Activated CD8-positive, alpha-beta memory T cell treated with anti-CD3 and anti-CD28 coated beads, Interleukin-2, amount 10 ng/mL, durations not matched to agents 7 days and 5 days (primary cell): ENCODE measurements around the gene ROPN1B. TPM values are rescaled to one million over a fixed set of nuclear protein-coding genes. Genes with fewer than 3 reads are reported as not detected.
A peak's percentile ranks its signal among the peaks of the same experiment; 100 is the strongest.
"Not testable (repeated sequence)": the region's sequence is repeated elsewhere in the genome, so short reads cannot be mapped to it uniquely, and the experiment has no call there.

Experiments
- ATAC-seq: fragments of 150-1000 bp; cut with Tn5 transposase; one replicate; pipeline ENCODE4 v1.10.0; 2021; ENCODE audit warnings: moderate library complexity
- CTCF ChIA-PET: fragments of 350-600 bp; sonication (Branson Sonifier 250); formaldehyde crosslinking; loops from one replicate; lab custom pipeline; 2021; ENCODE audit warnings: antibody characterized with exemption; lab: Charles Lee
- DNase-seq: peaks from one replicate; pipeline ENCODE4 v3.0.0-alpha.2; 2020
- H3K27ac Mint-ChIP-seq: one replicate; pipeline ENCODE4 v1.8.0; 2021; ENCODE audit warnings: mild to moderate bottlenecking, mixed read lengths
- H3K27me3 Mint-ChIP-seq: one replicate; pipeline ENCODE4 v1.8.0; 2021; ENCODE audit warnings: mixed read lengths
- H3K36me3 Mint-ChIP-seq: one replicate; pipeline ENCODE4 v1.8.0; 2021; ENCODE audit warnings: mild to moderate bottlenecking, mixed read lengths
- H3K4me1 Mint-ChIP-seq: one replicate; pipeline ENCODE4 v1.8.0; 2021; ENCODE audit warnings: mixed read lengths
- H3K4me3 Mint-ChIP-seq: one replicate; pipeline ENCODE4 v1.8.0; 2021; ENCODE audit warnings: mild to moderate bottlenecking, moderate library complexity, mixed read lengths
- H3K9me3 Mint-ChIP-seq: one replicate; pipeline ENCODE4 v1.8.0; 2022; ENCODE audit warnings: low read depth, mixed read lengths
- total RNA-seq, 2 experiments: library from RNA; stranded (reverse); gene quantifications; one replicate each; pipeline ENCODE4 v1.2.3, GENCODE V29; 2021

The ROPN1B gene
- total RNA-seq, 2 experiments from 2014 or later, result not detected

GRCh38 chr3:125963834-125964233 lies 5.1 kb upstream of the ROPN1B start:
- H3K27ac Mint-ChIP-seq, CTCF ChIA-PET, H3K4me3 Mint-ChIP-seq: not testable (repeated sequence)

GRCh38 chr3:125965505-125965904 lies 3.5 kb upstream of the ROPN1B start:
- peaks cover 20% of the 10 kb centered on the region for H3K27me3 Mint-ChIP-seq
- no peak overlapping the region for H3K4me3 Mint-ChIP-seq
- H3K9me3 Mint-ChIP-seq, result no peaks in the 10 kb centered on the region
- H3K36me3 Mint-ChIP-seq, result no peaks in the 10 kb centered on the region
- no peak for ATAC-seq
- no peak for DNase-seq
- CTCF ChIA-PET, result no interaction called here
- no peak overlapping the region for H3K27ac Mint-ChIP-seq
- no peaks in the 10 kb centered on the region for H3K4me1 Mint-ChIP-seq

More at GRCh38 chr3:125963834-125964233, 5.1 kb upstream of the ROPN1B start:
- H3K4me1 Mint-ChIP-seq, H3K9me3 Mint-ChIP-seq, DNase-seq, ATAC-seq, H3K36me3 Mint-ChIP-seq: not testable (repeated sequence)
- H3K27me3 Mint-ChIP-seq, result peaks cover 14% of the 10 kb centered on the region

GRCh38 chr3:125967156-125967555 lies 1.8 kb upstream of the ROPN1B start:
- H3K9me3 Mint-ChIP-seq, result no peaks in the 10 kb centered on the region

GRCh38 chr3:125968121-125968520 lies 857 bp upstream of the ROPN1B start:
- CTCF ChIA-PET, DNase-seq, H3K36me3 Mint-ChIP-seq, H3K4me3 Mint-ChIP-seq, ATAC-seq, H3K9me3 Mint-ChIP-seq, H3K27ac Mint-ChIP-seq, H3K4me1 Mint-ChIP-seq: not testable (repeated sequence)
- H3K27me3 Mint-ChIP-seq, result peaks cover 38% of the 10 kb centered on the region

More at GRCh38 chr3:125967156-125967555, 1.8 kb upstream of the ROPN1B start:
- H3K27me3 Mint-ChIP-seq, result peaks cover 35% of the 10 kb centered on the region
- no peaks in the 10 kb centered on the region for H3K36me3 Mint-ChIP-seq
- peaks cover 3% of the 10 kb centered on the region for H3K4me1 Mint-ChIP-seq
- ATAC-seq (no peak), DNase-seq (no peak)
- H3K4me3 Mint-ChIP-seq, result no peak overlapping the region
- no peak overlapping the region for H3K27ac Mint-ChIP-seq
- CTCF ChIA-PET, result no interaction called here

GRCh38 chr3:125971997-125972944 lies 3.3 kb downstream of the ROPN1B start:
- DNase-seq (peak; percentile 48), ATAC-seq (peak; percentile 74)
- H3K9me3 Mint-ChIP-seq, H3K27ac Mint-ChIP-seq, H3K4me1 Mint-ChIP-seq, H3K36me3 Mint-ChIP-seq, H3K4me3 Mint-ChIP-seq: not testable (repeated sequence)
- peaks cover 34% of the 10 kb centered on the region for H3K27me3 Mint-ChIP-seq
- CTCF ChIA-PET, result interaction anchor here (0.9 to 1.6 kb wide), 2 partner anchors 43 to 162 kb away, joined by 3 to 5 read pairs; no protein-coding TSS in a partner anchor

GRCh38 chr3:125975245-125976002 lies 6.4 kb downstream of the ROPN1B start:
- H3K9me3 Mint-ChIP-seq, CTCF ChIA-PET, H3K36me3 Mint-ChIP-seq, H3K27ac Mint-ChIP-seq, H3K4me3 Mint-ChIP-seq, DNase-seq, H3K4me1 Mint-ChIP-seq, ATAC-seq: not testable (repeated sequence)
- peaks cover 19% of the 10 kb centered on the region for H3K27me3 Mint-ChIP-seq

GRCh38 chr3:125976003-125976390 lies 7.0 kb downstream of the ROPN1B start:
- H3K27me3 Mint-ChIP-seq, result peaks cover 13% of the 10 kb centered on the region
- CTCF ChIA-PET, H3K27ac Mint-ChIP-seq, ATAC-seq, H3K4me3 Mint-ChIP-seq, H3K4me1 Mint-ChIP-seq, H3K36me3 Mint-ChIP-seq, DNase-seq, H3K9me3 Mint-ChIP-seq: not testable (repeated sequence)

GRCh38 chr3:125977104-125977503 lies 8.1 kb downstream of the ROPN1B start:
- not testable (repeated sequence) for H3K4me1 Mint-ChIP-seq, H3K27me3 Mint-ChIP-seq

GRCh38 chr3:125984951-125985350 lies 16.0 kb downstream of the ROPN1B start:
- CTCF ChIA-PET, H3K27me3 Mint-ChIP-seq, H3K36me3 Mint-ChIP-seq, H3K9me3 Mint-ChIP-seq, DNase-seq, H3K27ac Mint-ChIP-seq, H3K4me3 Mint-ChIP-seq, H3K4me1 Mint-ChIP-seq: not testable (repeated sequence)
- peak; percentile 53 for ATAC-seq

More at GRCh38 chr3:125977104-125977503, 8.1 kb downstream of the ROPN1B start:
- H3K27ac Mint-ChIP-seq, ATAC-seq, H3K9me3 Mint-ChIP-seq, H3K36me3 Mint-ChIP-seq, CTCF ChIA-PET, DNase-seq, H3K4me3 Mint-ChIP-seq: not testable (repeated sequence)

GRCh38 chr3:125990253-125990970 lies 21.4 kb downstream of the ROPN1B start:
- Mint-ChIP-seq H3K4me1 (peaks cover 15% of the 10 kb centered on the region), H3K27me3 (no peaks in the 10 kb centered on the region), H3K27ac (peak overlapping the region; percentile 96), H3K4me3 (peak overlapping the region; percentile 92), H3K9me3 (no peaks in the 10 kb centered on the region), H3K36me3 (peaks cover 4% of the 10 kb centered on the region)
- CTCF ChIA-PET, result interaction anchor here (1.1 kb wide), 1 partner anchor 94 kb away, joined by 4 read pairs; the partner anchor contains the start of gene SLC41A3
- DNase-seq, result peak; percentile 83
- ATAC-seq, result peak; percentile 96

GRCh38 chr3:125996751-125997150 lies 27.8 kb downstream of the ROPN1B start:
- ATAC-seq, H3K4me3 Mint-ChIP-seq, H3K27ac Mint-ChIP-seq, H3K27me3 Mint-ChIP-seq, DNase-seq, CTCF ChIA-PET, H3K4me1 Mint-ChIP-seq: not testable (repeated sequence)
- H3K9me3 Mint-ChIP-seq, result peaks cover 11% of the 10 kb centered on the region
- peaks cover 11% of the 10 kb centered on the region for H3K36me3 Mint-ChIP-seq

- no peak overlapping the region for H3K4me3 Mint-ChIP-seq
- CTCF ChIA-PET, result no interaction called here
- H3K4me1 Mint-ChIP-seq, result no peaks in the 10 kb centered on the region
- H3K36me3 Mint-ChIP-seq, result peaks cover 6% of the 10 kb centered on the region
- H3K27ac Mint-ChIP-seq, result no peak overlapping the region
- H3K9me3 Mint-ChIP-seq, result peaks cover 13% of the 10 kb centered on the region
- peaks cover 9% of the 10 kb centered on the region for H3K27me3 Mint-ChIP-seq
- ATAC-seq, result no peak
- DNase-seq, result no peak
Measured at GRCh38 chr3:126002189-126002588, 33.2 kb downstream of the ROPN1B start.
